Endothelial cell of umbilical vein (primary cell): ENCODE data around the gene ZNF688. TPM values are rescaled to one million over a fixed set of nuclear protein-coding genes. Genes with fewer than 3 reads are reported as not detected.

Experiments
- BruUV-seq: library from RNA; stranded (reverse); fragments of 400-500 nt; replicated peaks from 2 replicates; lab custom pipeline; 2021; lab: Mats Ljungman, UMichigan
- CTCF ChIA-PET: fragments of 300-600, 350-600 bp; sonication (Branson Sonifier 250); formaldehyde crosslinking; loops from one replicate; lab custom pipeline; 2021; ENCODE audit warnings: antibody characterized with exemption, inconsistent platforms; lab: Charles Lee
- POLR2A ChIA-PET: fragments of 300-600, 350-600 bp; sonication (Branson Sonifier 250); formaldehyde crosslinking; loops from one replicate; lab custom pipeline; 2021; ENCODE audit warnings: antibody characterized with exemption, inconsistent platforms; lab: Charles Lee
- DNase-seq: peaks from one replicate; pipeline ENCODE4 v3.0.0-alpha.2; 2011; ENCODE audit warnings: low read depth, low spot score
- FAIRE-seq: peaks from 2 replicates; lab custom pipeline; 2011; peaks lifted over from hg19 to GRCh38; lab: Jason Lieb, UNC
- H2AFZ ChIP-seq: 2 replicates; pipeline ENCODE4 v1.6.0; 2012; ENCODE audit warnings: low read depth, low read length, control low read depth, inconsistent platforms
- H3K27ac ChIP-seq: 2 replicates; pipeline ENCODE4 v1.5.1; 2011; ENCODE audit warnings: low read depth, mild to moderate bottlenecking, control low read depth, low read length, moderate library complexity; ENCODE audit not compliant: insufficient read depth
- H3K27me3 ChIP-seq, 2 experiments: 2 replicates each; pipeline versions ENCODE4 v1.6.0 to v1.6.1; 2011; ENCODE audit warnings: low read length in 2 of 2, mixed read lengths in 1 of 2; ENCODE audit not compliant: control insufficient read depth in 2 of 2, insufficient read depth in 2 of 2
- H3K36me3 ChIP-seq, 2 experiments: 2 replicates in 1 of 2; 3 replicates in 1 of 2; pipeline ENCODE4 v1.5.1; 2011; ENCODE audit warnings: low read length in 2 of 2, mild to moderate bottlenecking in 1 of 2, moderate library complexity in 1 of 2; ENCODE audit not compliant: control insufficient read depth in 2 of 2, insufficient read depth in 2 of 2; ENCODE audit errors: extremely low read depth in 1 of 2
- H3K4me1 ChIP-seq: 3 replicates; pipeline ENCODE4 v1.5.1; 2011; ENCODE audit warnings: mild to moderate bottlenecking, low read length; ENCODE audit not compliant: control insufficient read depth, insufficient read depth; ENCODE audit errors: extremely low read depth
- H3K4me2 ChIP-seq: 2 replicates; pipeline ENCODE4 v1.6.1; 2011; ENCODE audit warnings: low read length, control low read depth, mixed read lengths; ENCODE audit not compliant: insufficient read depth
- H3K4me3 ChIP-seq, 3 experiments: fragments of 200-600 bp in 1 of 3; sonication (generic), shearing (Covaris generic) in 1 of 3; replicated peaks in 1 of 3; 2 replicates each; pipeline ENCODE4 v1.5.1; 2011 to 2016; ENCODE audit warnings: control low read depth in 3 of 3, low read length in 3 of 3, mild to moderate bottlenecking in 2 of 3, inconsistent platforms in 1 of 3, low read depth in 1 of 3, moderate library complexity in 1 of 3; ENCODE audit not compliant: insufficient read depth in 1 of 3
- H3K79me2 ChIP-seq: 2 replicates; pipeline ENCODE4 v1.6.0; 2012; ENCODE audit warnings: low read length, inconsistent platforms; ENCODE audit not compliant: control insufficient read depth, insufficient read depth
- H3K9ac ChIP-seq: replicated peaks from 2 replicates; pipeline ENCODE3; 2011; ENCODE audit warnings: low read length, control low read depth; ENCODE audit not compliant: insufficient read depth; ENCODE audit errors: extremely low read depth
- H3K9me1 ChIP-seq: replicated peaks from 3 replicates; pipeline ENCODE4 v1.6.0; 2011; ENCODE audit warnings: mild to moderate bottlenecking, low read length; ENCODE audit not compliant: control insufficient read depth, insufficient read depth; ENCODE audit errors: extremely low read depth
- H3K9me3 ChIP-seq: replicated peaks from 2 replicates; pipeline ENCODE4 v1.5.1; 2012; ENCODE audit warnings: low read length, inconsistent platforms; ENCODE audit not compliant: control insufficient read depth, insufficient read depth
- H4K20me1 ChIP-seq: replicated peaks from 2 replicates; pipeline ENCODE3; 2011; ENCODE audit warnings: mild to moderate bottlenecking, low read length; ENCODE audit not compliant: control insufficient read depth, insufficient read depth; ENCODE audit errors: extremely low read depth
- EZH2 ChIP-seq: IDR thresholded peaks from 2 replicates; pipeline ENCODE4 v1.6.1; 2012; ENCODE audit warnings: borderline replicate concordance, low read depth, mild to moderate bottlenecking, moderate library complexity, low read length, inconsistent platforms; ENCODE audit not compliant: severe bottlenecking
- FOS ChIP-seq: IDR thresholded peaks from 2 replicates; pipeline ENCODE4 v1.6.1; 2011; ENCODE audit warnings: mild to moderate bottlenecking, low read length, moderate library complexity, borderline replicate concordance; ENCODE audit not compliant: insufficient read depth
- GATA2 ChIP-seq: IDR thresholded peaks from 2 replicates; pipeline ENCODE4 v1.7.0; 2011; ENCODE audit warnings: low read depth, mild to moderate bottlenecking, moderate library complexity, mixed read lengths, low read length; ENCODE audit not compliant: insufficient read length, insufficient read depth
- JUN ChIP-seq: IDR thresholded peaks from 2 replicates; pipeline ENCODE4 v1.6.1; 2011; ENCODE audit warnings: borderline replicate concordance, low read depth; ENCODE audit not compliant: insufficient read length, insufficient read depth
- MYC ChIP-seq: IDR thresholded peaks from one replicate; pipeline ENCODE4 v1.6.1; 2011; ENCODE audit warnings: mild to moderate bottlenecking, low read depth, low read length
- POLR2A ChIP-seq: IDR thresholded peaks from 2 replicates; pipeline ENCODE4 v1.6.1; 2012; ENCODE audit warnings: low read depth, mild to moderate bottlenecking, control low read depth, low read length
- dilution Hi-C: fragments of 300-500 bp; cut with MboI; formaldehyde crosslinking; loops from one replicate; pipeline ENCODE4 v1.15.0; 2019; ENCODE audit warnings: low sequenced_read_pairs; ENCODE audit not compliant: extremely low pct_ligation_motif_present
- intact Hi-C: fragments of 100-400 bp; cut with micrococcal nuclease; formaldehyde crosslinking; loops from one replicate; pipeline ENCODE4 v1.10.0; 2022
- polyA plus RNA-seq, 4 experiments: library from polyadenylated mRNA; depleted of rRNA in 3 of 4; stranded (reverse) in 3 of 4; unstranded in 1 of 4; fragments of >200 nt; gene quantifications; 2 replicates each; pipeline versions ENCODE4 v1.2.1 to v1.2.3, GENCODE V29; 2011 to 2012; ENCODE audit warnings: missing spikeins in 1 of 4
- small RNA-seq: library from RNA; depleted of rRNA; stranded (forward); fragments of <200 nt; gene quantifications from one replicate; pipeline ENCODE3, GENCODE V24; 2012; ENCODE audit warnings: low replicate concordance, low read depth; ENCODE audit not compliant: insufficient read depth, insufficient read length
- total RNA-seq: library from RNA; stranded (reverse); gene quantifications from 2 replicates; pipeline ENCODE4 v1.2.3, GENCODE V29; 2021
- TF ChIP-seq, protein P1 (sequence below), 2 donors: IDR thresholded peaks; 1 replicate in 1 of 2; 2 replicates in 1 of 2; pipeline ENCODE4 v1.5.1; 2011; ENCODE audit warnings: low read length in 2 of 2, mild to moderate bottlenecking in 2 of 2, moderate library complexity in 2 of 2, control low read depth in 1 of 2, inconsistent platforms in 1 of 2, low read depth in 1 of 2; ENCODE audit not compliant: insufficient read depth in 1 of 2; ENCODE audit errors: extremely low read depth in 1 of 2
- TF ChIP-seq, protein P2 (sequence below): IDR thresholded peaks from 2 replicates; pipeline ENCODE4 v1.6.1; 2011; ENCODE audit not compliant: insufficient read depth, insufficient read length

ZNF688 gene
- total and polyA plus RNA-seq, 2 donors (not counting 3 experiments of a cell fraction or from before 2014, with no cell fraction given): 5.4 to 10.9 TPM

DNA sequence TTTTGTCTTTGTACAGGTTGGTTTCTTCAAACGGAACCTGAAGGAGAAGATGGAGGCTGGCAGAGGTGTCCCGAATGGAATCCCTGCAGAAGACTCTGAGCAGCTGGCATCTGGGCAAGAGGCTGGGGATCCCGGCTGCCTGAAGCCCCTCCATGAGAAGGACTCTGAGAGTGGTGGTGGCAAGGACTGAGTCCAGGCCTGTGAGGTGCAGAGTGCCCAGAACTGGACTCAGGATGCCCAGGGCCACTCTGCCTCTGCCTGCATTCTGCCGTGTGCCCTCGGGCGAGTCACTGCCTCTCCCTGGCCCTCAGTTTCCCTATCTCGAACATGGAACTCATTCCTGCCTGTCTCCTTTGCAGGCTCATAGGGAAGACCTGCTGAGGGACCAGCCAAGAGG, 50.0 kb downstream of the ZNF688 start:
- TF ChIP-seq, protein P1, sequence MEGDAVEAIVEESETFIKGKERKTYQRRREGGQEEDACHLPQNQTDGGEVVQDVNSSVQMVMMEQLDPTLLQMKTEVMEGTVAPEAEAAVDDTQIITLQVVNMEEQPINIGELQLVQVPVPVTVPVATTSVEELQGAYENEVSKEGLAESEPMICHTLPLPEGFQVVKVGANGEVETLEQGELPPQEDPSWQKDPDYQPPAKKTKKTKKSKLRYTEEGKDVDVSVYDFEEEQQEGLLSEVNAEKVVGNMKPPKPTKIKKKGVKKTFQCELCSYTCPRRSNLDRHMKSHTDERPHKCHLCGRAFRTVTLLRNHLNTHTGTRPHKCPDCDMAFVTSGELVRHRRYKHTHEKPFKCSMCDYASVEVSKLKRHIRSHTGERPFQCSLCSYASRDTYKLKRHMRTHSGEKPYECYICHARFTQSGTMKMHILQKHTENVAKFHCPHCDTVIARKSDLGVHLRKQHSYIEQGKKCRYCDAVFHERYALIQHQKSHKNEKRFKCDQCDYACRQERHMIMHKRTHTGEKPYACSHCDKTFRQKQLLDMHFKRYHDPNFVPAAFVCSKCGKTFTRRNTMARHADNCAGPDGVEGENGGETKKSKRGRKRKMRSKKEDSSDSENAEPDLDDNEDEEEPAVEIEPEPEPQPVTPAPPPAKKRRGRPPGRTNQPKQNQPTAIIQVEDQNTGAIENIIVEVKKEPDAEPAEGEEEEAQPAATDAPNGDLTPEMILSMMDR (IDR thresholded peaks at IDR 0.05; ENCODE audit: extremely low read depth in 1 of 2, insufficient read depth in 1 of 2, low read depth in 1 of 2, low read length in 2 of 2): no peak
- TF ChIP-seq JUN: no peak
- TF ChIP-seq POLR2A: no peak
- TF ChIP-seq FOS: no peak
- no peak for TF ChIP-seq EZH2
- TF ChIP-seq, protein P2, sequence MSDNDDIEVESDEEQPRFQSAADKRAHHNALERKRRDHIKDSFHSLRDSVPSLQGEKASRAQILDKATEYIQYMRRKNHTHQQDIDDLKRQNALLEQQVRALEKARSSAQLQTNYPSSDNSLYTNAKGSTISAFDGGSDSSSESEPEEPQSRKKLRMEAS: no peak
- TF ChIP-seq GATA2: no peak
- no peak for TF ChIP-seq MYC
- Histone ChIP-seq H4K20me1 (no peaks in the 10 kb centered on the region), H2AFZ (no peak overlapping the region), H3K4me1 (no peaks in the 10 kb centered on the region), H3K27ac (no peak overlapping the region), H3K36me3 (no peaks in the 10 kb centered on the region), H3K27me3 (no peaks in the 10 kb centered on the region), H3K4me2 (no peak overlapping the region), H3K9ac (no peak overlapping the region), H3K79me2 (no peaks in the 10 kb centered on the region), H3K9me3 (no peaks in the 10 kb centered on the region), H3K9me1 (no peaks in the 10 kb centered on the region), H3K4me3 (no peak overlapping the region)
- intact Hi-C loops: no loop called here
- POLR2A ChIA-PET: no interaction called here
- no peak for DNase-seq
- dilution Hi-C loops: no loop called here
- CTCF ChIA-PET: interaction anchor here (0.9 to 2.4 kb wide), 4 partner anchors 9 to 77 kb away, joined by 3 to 5 read pairs (median 4); no protein-coding TSS in a partner anchor
- FAIRE-seq: no peak
- no TSS peak for BruUV-seq

Small RNAs within 50 kb of the gene (small RNA-seq; reads per million reads assigned to genes)
- gene AC093249.4: not detected

Other genes starting within 250 kb of the ZNF688 start
- gene CD2BP2, start 216.4 kb downstream of the ZNF688 start, total RNA-seq: 75.7 and 76.4 TPM in 2 replicates
- gene CD2BP2, start 216.4 kb downstream of the ZNF688 start, polyA plus RNA-seq: 35.3 and 47.2 TPM in 2 replicates
- gene TBC1D10B, start 201.2 kb downstream of the ZNF688 start, total RNA-seq: 57.4 and 63.0 TPM in 2 replicates
- 37.0 and 37.1 TPM in 2 replicates for gene TBC1D10B, start 201.2 kb downstream of the ZNF688 start, polyA plus RNA-seq
- gene MYL11, start 196.9 kb downstream of the ZNF688 start, total RNA-seq: 1.3 TPM in 1 of 2 replicates, not detected in the other
- not detected in 2 replicates for gene MYL11, start 196.9 kb downstream of the ZNF688 start, polyA plus RNA-seq
- 0.75 and 1.2 TPM in 2 replicates for gene SEPTIN1, start 189.2 kb downstream of the ZNF688 start, total RNA-seq
- gene SEPTIN1, start 189.2 kb downstream of the ZNF688 start, polyA plus RNA-seq: 0.06 and 0.07 TPM in 2 replicates
- 15.1 and 15.3 TPM in 2 replicates for gene ZNF48, start 176.3 kb downstream of the ZNF688 start, total RNA-seq
- 16.1 TPM in 2 replicates for gene ZNF48, start 176.3 kb downstream of the ZNF688 start, polyA plus RNA-seq
- gene ZNF771, start 164.1 kb downstream of the ZNF688 start, total RNA-seq: 10.3 and 11.7 TPM in 2 replicates
- 16.8 and 28.8 TPM in 2 replicates for gene ZNF771, start 164.1 kb downstream of the ZNF688 start, polyA plus RNA-seq
- gene DCTPP1, start 141.7 kb downstream of the ZNF688 start, total RNA-seq: 65.2 and 68.0 TPM in 2 replicates
- 82.0 and 88.6 TPM in 2 replicates for gene DCTPP1, start 141.7 kb downstream of the ZNF688 start, polyA plus RNA-seq
- gene SEPHS2, start 125.8 kb downstream of the ZNF688 start, total RNA-seq: 32.0 and 32.8 TPM in 2 replicates
- gene SEPHS2, start 125.8 kb downstream of the ZNF688 start, polyA plus RNA-seq: 19.4 and 22.9 TPM in 2 replicates
- gene ITGAL, start 99.0 kb downstream of the ZNF688 start, total RNA-seq: not detected in 2 replicates
- gene ITGAL, start 99.0 kb downstream of the ZNF688 start, polyA plus RNA-seq: not detected in 2 replicates
- 24.7 and 25.1 TPM in 2 replicates for gene ZNF768, start 45.1 kb downstream of the ZNF688 start, total RNA-seq
- 24.2 and 35.2 TPM in 2 replicates for gene ZNF768, start 45.1 kb downstream of the ZNF688 start, polyA plus RNA-seq
- 7.2 and 8.6 TPM in 2 replicates for gene ZNF747, start 36.9 kb downstream of the ZNF688 start, total RNA-seq
- gene ZNF747, start 36.9 kb downstream of the ZNF688 start, polyA plus RNA-seq: 6.4 and 7.0 TPM in 2 replicates
- 10.7 and 12.1 TPM in 2 replicates for gene ZNF764, start 13.3 kb downstream of the ZNF688 start, total RNA-seq
- gene ZNF764, start 13.3 kb downstream of the ZNF688 start, polyA plus RNA-seq: 5.0 and 7.9 TPM in 2 replicates
- gene ZNF785, start 14.0 kb upstream of the ZNF688 start, total RNA-seq: 17.6 and 21.9 TPM in 2 replicates
- gene ZNF785, start 14.0 kb upstream of the ZNF688 start, polyA plus RNA-seq: 7.8 and 9.7 TPM in 2 replicates
- 6.8 and 8.4 TPM in 2 replicates for gene ZNF689, start 38.7 kb upstream of the ZNF688 start, total RNA-seq
- 7.5 and 9.2 TPM in 2 replicates for gene ZNF689, start 38.7 kb upstream of the ZNF688 start, polyA plus RNA-seq
- 57.0 and 70.0 TPM in 2 replicates for gene PRR14, start 79.2 kb upstream of the ZNF688 start, total RNA-seq
- gene PRR14, start 79.2 kb upstream of the ZNF688 start, polyA plus RNA-seq: 17.0 and 20.5 TPM in 2 replicates
- gene FBRS, start 86.7 kb upstream of the ZNF688 start, total RNA-seq: 68.6 and 72.5 TPM in 2 replicates
- 15.5 and 16.3 TPM in 2 replicates for gene FBRS, start 86.7 kb upstream of the ZNF688 start, polyA plus RNA-seq
- gene SRCAP, start 127.5 kb upstream of the ZNF688 start, total RNA-seq: 67.6 and 77.7 TPM in 2 replicates
- gene SRCAP, start 127.5 kb upstream of the ZNF688 start, polyA plus RNA-seq: 9.7 and 11.0 TPM in 2 replicates
- gene PHKG2, start 176.7 kb upstream of the ZNF688 start, total RNA-seq: 33.0 and 34.1 TPM in 2 replicates
- 48.8 and 55.4 TPM in 2 replicates for gene PHKG2, start 176.7 kb upstream of the ZNF688 start, polyA plus RNA-seq
- 6.5 and 7.2 TPM in 2 replicates for gene CFAP119, start 190.3 kb upstream of the ZNF688 start, total RNA-seq
- 9.5 and 13.7 TPM in 2 replicates for gene CFAP119, start 190.3 kb upstream of the ZNF688 start, polyA plus RNA-seq
- 97.0 and 102 TPM in 2 replicates for gene RNF40, start 190.6 kb upstream of the ZNF688 start, total RNA-seq
- 60.5 and 67.6 TPM in 2 replicates for gene RNF40, start 190.6 kb upstream of the ZNF688 start, polyA plus RNA-seq
- gene ZNF629, start 215.5 kb upstream of the ZNF688 start, total RNA-seq: 11.2 and 11.7 TPM in 2 replicates
- 5.2 and 5.6 TPM in 2 replicates for gene ZNF629, start 215.5 kb upstream of the ZNF688 start, polyA plus RNA-seq